Astrocyte of the hippocampus (primary cell): ENCODE data around the gene WASHC2A.
A peak's percentile ranks its signal among the peaks of the same experiment; 100 is the strongest.
"Not testable (repeated sequence)": the region's sequence is repeated elsewhere in the genome, so short reads cannot be mapped to it uniquely, and the experiment has no call there.

Experiments used
- DNase-seq: peaks from one replicate; pipeline ENCODE4 v3.0.0; 2011; ENCODE audit warnings: low read depth, low spot score

Gene WASHC2A

GRCh38 chr10:50143512-50144174 is 75.9 kb downstream of the WASHC2A start:
- DNase-seq, result not testable (repeated sequence)

DNA sequence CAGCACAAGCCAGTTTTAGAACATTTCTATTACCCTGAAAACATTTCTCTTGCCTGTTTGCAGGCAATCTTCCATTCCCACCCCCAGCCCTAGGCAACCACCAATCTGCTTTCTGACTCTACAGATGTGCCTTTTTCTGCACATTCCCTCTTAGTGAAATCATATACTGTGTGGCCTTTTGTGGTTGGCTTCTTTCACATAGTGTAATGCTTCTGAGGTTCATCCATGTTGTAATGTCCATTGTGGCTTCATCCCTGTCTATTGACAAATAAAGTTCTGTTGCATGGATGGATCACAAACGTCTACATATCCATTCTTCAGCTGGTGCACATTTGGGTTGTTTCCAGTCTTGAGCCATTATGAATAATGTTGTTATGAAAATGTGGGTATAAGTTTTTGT is 77.8 kb downstream of the WASHC2A start:
- DNase-seq, result peak; percentile 11

- DNase-seq, result peak; percentile 11
Observed at GRCh38 chr10:50152792-50153272, 85.1 kb downstream of the WASHC2A start.

DNA sequence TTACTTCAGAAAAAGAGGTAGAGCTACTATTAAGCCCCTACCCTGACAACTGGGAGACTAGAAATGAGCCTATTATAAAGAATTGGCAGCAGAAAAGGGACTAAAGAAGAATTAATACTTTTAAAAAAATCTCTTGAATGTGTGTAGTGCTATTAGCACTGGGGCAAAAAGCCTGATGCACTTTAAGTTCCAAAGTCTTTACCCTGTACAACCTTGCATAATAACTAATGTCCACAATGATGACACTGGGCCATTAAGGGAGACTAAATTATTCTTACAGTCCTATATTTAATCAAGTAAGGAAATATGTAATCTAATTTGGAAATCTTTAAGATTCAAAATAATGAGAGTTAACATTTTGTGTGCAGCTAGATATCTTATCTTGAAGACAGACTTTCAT is 90.1 kb downstream of the WASHC2A start:
- not testable (repeated sequence) for DNase-seq

DNA sequence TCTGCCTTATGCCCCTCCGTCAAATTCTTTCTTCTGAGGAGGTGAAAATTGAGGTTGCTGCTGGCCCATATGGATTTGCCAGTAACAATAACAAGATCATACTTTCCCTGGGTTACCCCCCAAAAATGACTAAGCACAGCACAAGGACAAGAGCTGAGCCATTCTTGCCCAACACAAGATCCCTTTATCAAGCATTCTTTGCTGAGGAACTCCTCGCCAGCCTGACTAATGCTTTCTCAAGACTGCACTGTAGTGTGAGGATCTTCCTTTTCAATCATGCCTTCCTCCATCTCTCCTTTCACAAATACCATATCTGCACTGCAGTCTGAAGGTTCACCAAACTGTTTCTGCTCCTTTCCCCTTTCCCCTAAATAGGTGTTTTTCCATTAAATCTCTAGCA is 92.1 kb downstream of the WASHC2A start:
- DNase-seq, result not testable (repeated sequence)

DNA sequence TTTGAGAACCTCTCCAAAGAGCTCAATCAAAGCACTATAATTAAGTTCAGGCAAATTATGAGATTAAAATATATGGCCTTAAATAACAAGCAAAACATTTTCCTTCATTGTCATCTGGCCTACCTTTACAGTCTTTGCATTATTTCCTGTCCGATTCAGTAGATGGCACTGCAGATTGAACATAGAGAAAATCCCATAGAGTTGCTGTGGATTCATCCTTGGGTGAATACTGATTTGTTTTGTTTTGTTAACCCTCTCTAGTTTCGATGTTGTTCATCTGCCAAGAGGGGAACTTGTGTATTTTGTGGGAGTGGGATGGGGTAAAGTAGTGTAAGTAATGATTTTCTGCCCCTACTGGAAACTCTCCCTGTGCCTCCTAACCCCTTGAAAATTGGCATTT is 97.3 kb downstream of the WASHC2A start:
- DNase-seq, result not testable (repeated sequence)

- DNase-seq, result not testable (repeated sequence)
Observed at GRCh38 chr10:50167833-50168232, 100.1 kb downstream of the WASHC2A start.

DNA sequence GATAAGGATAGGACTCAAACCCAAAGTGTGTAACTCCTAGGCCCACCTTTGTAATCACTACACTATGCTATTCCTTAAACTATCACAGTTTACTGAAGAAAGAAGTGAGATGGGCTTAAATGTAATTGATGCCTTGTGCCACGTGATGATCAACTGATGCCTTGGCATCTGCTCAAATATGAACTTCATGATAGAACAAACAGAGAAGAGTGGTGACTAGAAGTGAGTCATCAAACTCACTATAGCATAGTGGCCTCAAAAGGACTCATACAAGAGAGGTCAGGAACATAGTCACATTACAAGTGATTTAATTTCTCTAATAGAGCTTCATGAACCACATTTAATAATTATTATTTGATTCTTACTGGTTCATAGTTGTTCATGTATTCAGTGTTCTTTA is 101.8 kb downstream of the WASHC2A start:
- peak; percentile 4 for DNase-seq

- peak; percentile 75 for DNase-seq
Observed at GRCh38 chr10:50174788-50175525, 107.2 kb downstream of the WASHC2A start.
